HCT116 (cell line): ENCODE data around the gene RAB40C.

Source experiments
- ATF3 ChIP-seq: IDR thresholded peaks from 2 replicates; pipeline ENCODE4 v1.6.1; 2012
- CBX3 ChIP-seq: IDR thresholded peaks from 2 replicates; pipeline ENCODE4 v1.6.1; 2012; ENCODE audit warnings: low read depth
- CEBPB ChIP-seq: IDR thresholded peaks from 2 replicates; pipeline ENCODE4 v1.6.1; 2012; ENCODE audit warnings: low read depth
- FOSL1 ChIP-seq: IDR thresholded peaks from 2 replicates; pipeline ENCODE4 v1.6.1; 2012; ENCODE audit warnings: low read depth
- RAD21 ChIP-seq: IDR thresholded peaks from 2 replicates; pipeline ENCODE4 v1.6.1; 2012; ENCODE audit warnings: low read depth, mild to moderate bottlenecking
- SIN3A ChIP-seq: IDR thresholded peaks from 2 replicates; pipeline ENCODE4 v1.6.1; 2012; ENCODE audit warnings: low read depth
- TF ChIP-seq, protein P1 (sequence below), 3 experiments: fragments of 200-600 bp in 1 of 3; sonication (generic) in 1 of 3; IDR thresholded peaks in 2 of 3; conservative IDR thresholded peaks in 1 of 3; 2 replicates each; pipeline ENCODE4 v1.5.1; 2012 to 2017; ENCODE audit warnings: low read depth in 2 of 3, low read length in 2 of 3, antibody characterized with exemption in 1 of 3, borderline replicate concordance in 1 of 3, control low read depth in 1 of 3, mild to moderate bottlenecking in 1 of 3, mixed read lengths in 1 of 3, mixed run types in 1 of 3, moderate library complexity in 1 of 3; ENCODE audit not compliant: insufficient read depth in 1 of 3

GRCh38 chr16:648781-649589, 59.1 kb downstream of the RAB40C start, which contains the start of gene WDR90:
- peak; percentile 72 for TF ChIP-seq SIN3A
- no peak for TF ChIP-seq ATF3
- TF ChIP-seq RAD21 = no peak
- TF ChIP-seq CEBPB = no peak
- TF ChIP-seq, protein P1, sequence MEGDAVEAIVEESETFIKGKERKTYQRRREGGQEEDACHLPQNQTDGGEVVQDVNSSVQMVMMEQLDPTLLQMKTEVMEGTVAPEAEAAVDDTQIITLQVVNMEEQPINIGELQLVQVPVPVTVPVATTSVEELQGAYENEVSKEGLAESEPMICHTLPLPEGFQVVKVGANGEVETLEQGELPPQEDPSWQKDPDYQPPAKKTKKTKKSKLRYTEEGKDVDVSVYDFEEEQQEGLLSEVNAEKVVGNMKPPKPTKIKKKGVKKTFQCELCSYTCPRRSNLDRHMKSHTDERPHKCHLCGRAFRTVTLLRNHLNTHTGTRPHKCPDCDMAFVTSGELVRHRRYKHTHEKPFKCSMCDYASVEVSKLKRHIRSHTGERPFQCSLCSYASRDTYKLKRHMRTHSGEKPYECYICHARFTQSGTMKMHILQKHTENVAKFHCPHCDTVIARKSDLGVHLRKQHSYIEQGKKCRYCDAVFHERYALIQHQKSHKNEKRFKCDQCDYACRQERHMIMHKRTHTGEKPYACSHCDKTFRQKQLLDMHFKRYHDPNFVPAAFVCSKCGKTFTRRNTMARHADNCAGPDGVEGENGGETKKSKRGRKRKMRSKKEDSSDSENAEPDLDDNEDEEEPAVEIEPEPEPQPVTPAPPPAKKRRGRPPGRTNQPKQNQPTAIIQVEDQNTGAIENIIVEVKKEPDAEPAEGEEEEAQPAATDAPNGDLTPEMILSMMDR (IDR thresholded peaks at IDR 0.05 in 2 of 3, conservative IDR thresholded peaks at IDR 0.05 in 1 of 3; ENCODE audit: borderline replicate concordance in 1 of 3, insufficient read depth in 1 of 3, low read depth in 2 of 3, low read length in 2 of 3) = no peak
- no peak for TF ChIP-seq FOSL1
- TF ChIP-seq CBX3 = no peak
